Stimulated activated CD4-positive, alpha-beta T cell treated with anti-CD3 and anti-CD28 coated beads, TNF-alpha, amount 100 ng/mL, for 4 hours (primary cell): Measurements from ENCODE around the gene GOLGA6L7.
"Not testable (repeated sequence)": the region's sequence is repeated elsewhere in the genome, so short reads cannot be mapped to it uniquely, and the experiment has no call there.

Experiments used
- DNase-seq, 3 experiments: peaks; one replicate each; pipeline ENCODE4 v3.0.0-alpha.2; 2020; ENCODE audit warnings: low read depth in 3 of 3

GOLGA6L7 gene

GRCh38 chr15:28884151-28884940, 35.9 kb upstream of the GOLGA6L7 start:
- DNase-seq: no peak

DNA sequence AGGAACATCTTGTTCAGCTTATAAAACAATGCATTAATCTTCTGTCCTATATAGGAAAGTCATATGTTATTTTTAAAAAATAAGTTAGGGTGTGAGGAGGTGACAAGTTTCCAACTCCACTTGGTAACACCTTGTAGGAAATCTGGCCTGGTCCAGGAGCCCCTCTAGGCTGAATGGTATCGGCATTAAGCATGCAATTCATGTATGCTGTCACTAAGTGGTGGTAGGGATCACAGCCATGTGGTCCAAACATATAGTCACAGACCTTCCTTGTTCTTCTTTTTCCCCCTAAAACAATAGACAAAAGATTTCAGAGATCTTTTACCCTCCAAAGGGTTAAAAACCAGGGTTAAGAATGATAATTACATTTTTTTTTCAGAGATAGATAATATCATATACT, 33.2 kb upstream of the GOLGA6L7 start:
- DNase-seq: no peak

GRCh38 chr15:28881170-28881569, 32.7 kb upstream of the GOLGA6L7 start:
- DNase-seq: no peak

GRCh38 chr15:28880680-28881079, 32.2 kb upstream of the GOLGA6L7 start:
- DNase-seq: no peak

GRCh38 chr15:28879551-28879950, 31.1 kb upstream of the GOLGA6L7 start:
- no peak for DNase-seq

DNA sequence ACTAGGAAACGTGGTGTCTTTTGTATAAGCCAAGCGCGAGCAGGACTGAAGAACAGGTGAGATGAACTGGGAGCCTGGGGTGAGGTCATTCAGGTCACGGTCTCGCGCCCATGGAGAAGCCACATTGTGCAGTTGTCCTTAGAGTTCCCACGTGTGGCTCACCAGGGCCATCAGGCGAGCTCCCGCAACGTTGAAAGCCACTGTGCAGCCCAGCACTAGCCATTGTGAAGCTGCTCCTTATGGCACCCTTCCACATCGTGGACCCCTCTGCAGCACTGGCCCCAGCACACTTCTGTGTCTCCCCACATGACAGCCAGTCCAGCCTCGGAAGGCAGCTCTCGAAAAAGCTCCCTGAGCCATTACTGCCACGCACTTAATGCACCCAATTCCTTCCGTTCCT, 29.8 kb upstream of the GOLGA6L7 start:
- DNase-seq: no peak

DNA sequence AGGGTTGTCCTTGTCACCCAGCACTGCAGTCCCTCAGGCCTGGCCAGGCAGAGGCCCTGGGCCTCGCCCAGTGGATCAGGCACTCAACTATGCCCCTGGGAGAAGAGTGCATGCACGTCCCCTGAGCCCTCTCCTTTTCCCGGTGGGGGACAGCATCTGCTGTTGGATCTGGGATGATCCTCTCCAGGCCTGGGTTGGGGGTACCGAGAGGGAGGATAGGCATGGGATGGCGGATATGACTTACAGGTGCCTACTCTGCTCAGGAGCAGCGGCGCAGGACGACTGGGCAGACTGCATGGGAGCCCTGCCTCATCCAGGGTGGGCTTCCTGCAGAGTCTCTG, 28.4 kb upstream of the GOLGA6L7 start:
- no peak for DNase-seq

DNA sequence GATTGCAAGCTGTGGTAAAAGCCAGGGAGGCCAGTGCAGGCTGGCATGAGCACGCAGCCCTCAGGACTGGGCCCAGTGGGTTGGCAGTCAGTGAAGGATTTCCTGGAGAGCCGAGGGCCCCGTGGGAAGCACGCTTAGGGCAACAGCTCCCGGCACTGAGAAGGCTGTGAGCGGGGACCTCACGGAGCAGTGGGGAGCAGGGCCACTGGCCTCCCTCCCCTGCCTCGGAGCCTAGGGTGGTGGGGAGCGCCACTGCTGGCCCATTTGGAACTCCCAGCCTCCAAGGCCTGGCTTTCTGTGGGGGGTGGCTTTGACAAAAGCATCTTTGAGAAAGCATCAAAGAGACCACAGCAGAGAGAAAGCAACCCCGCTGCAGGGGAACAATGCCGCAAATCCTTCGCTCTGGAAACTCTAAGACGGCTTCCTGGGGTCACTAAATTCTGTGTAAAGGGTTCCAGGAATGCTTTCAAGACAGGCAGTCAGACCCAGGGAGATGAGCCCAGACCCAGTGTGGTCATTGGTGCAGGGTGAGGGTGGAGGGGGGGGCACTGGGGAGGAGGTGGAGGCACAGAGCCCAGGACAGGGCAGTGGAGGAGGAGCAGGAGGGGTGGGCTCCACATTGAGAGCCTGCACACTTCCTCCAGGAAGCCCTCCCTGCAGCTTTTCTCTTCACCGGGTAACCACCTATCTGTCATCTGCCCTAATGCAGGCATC, 27.8 kb upstream of the GOLGA6L7 start:
- no peak for DNase-seq

- no peak for DNase-seq
Observed at GRCh38 chr15:28875461-28876000, 27.1 kb upstream of the GOLGA6L7 start.

- no peak for DNase-seq
Observed at GRCh38 chr15:28873585-28874190, 25.2 kb upstream of the GOLGA6L7 start.

DNA sequence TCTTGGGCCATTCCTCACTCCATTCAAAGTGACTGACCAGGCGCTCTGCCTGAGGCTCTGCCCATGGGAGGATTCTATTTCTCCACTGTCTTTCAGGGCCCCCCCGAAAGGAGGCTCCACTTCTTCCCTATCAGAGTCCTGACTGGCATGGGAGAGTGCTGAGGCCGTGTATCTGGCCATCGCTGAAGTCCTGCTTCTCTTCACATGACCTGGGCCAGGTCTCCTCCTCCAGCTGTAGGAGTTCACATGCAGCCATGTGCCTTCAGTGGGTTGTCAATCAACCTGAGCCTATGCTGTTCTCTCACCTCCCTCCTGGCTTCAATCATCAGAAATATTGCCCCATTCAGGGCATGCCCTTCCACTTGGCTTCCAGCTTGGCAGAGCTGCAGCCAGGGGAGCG, 24.6 kb upstream of the GOLGA6L7 start:
- no peak for DNase-seq

DNA sequence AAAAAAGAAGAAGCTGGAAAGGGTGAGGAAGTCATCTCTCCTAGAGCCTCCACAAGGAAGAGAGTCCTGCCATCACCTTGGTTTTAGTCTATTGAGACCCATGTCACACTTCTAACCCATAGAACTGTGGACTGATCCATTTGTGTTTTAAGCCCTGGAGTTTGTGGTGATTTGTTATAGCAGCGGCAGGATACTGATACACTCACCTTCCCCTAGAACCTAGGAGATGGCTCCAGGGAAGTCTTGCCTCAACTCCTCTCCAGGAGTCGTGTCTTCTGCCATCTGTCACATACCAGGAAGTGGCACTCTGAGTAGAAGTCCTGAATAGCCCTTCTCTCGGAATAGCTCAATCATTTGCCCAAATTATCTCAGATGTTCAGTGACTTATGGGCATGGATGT, 22.7 kb upstream of the GOLGA6L7 start:
- DNase-seq: no peak

- no peak for DNase-seq
Observed at GRCh38 chr15:28868744-28869345, 20.4 kb upstream of the GOLGA6L7 start.

GRCh38 chr15:28861589-28862293, 13.3 kb upstream of the GOLGA6L7 start:
- not testable (repeated sequence) for DNase-seq

- DNase-seq: no peak
Observed at GRCh38 chr15:28861031-28861534, 12.6 kb upstream of the GOLGA6L7 start.

GRCh38 chr15:28854578-28854977, 6.1 kb upstream of the GOLGA6L7 start:
- DNase-seq: not testable (repeated sequence)

GRCh38 chr15:28853654-28854053, 5.2 kb upstream of the GOLGA6L7 start:
- DNase-seq: not testable (repeated sequence)

- not testable (repeated sequence) for DNase-seq
Observed at GRCh38 chr15:28849766-28850165, 1.3 kb upstream of the GOLGA6L7 start.

DNA sequence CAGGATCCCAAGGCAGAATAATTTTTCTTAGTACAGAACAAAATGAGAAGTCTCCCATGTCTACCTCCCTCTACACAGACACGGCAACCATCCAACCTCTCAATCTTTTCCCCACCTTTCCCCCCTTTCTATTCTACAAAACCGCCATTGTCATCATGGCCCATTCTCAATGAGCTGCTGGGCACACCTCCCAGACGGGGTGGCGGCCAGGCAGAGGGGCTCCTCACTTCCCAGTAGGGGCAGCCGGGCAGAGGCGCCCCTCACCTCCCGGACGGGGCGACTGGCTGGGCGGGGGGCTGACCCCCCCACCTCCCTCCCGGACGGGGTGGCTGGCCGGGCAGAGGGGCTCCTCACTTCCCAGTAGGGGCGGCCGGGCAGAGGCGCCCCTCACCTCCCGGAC, 827 bp upstream of the GOLGA6L7 start:
- not testable (repeated sequence) for DNase-seq

DNA sequence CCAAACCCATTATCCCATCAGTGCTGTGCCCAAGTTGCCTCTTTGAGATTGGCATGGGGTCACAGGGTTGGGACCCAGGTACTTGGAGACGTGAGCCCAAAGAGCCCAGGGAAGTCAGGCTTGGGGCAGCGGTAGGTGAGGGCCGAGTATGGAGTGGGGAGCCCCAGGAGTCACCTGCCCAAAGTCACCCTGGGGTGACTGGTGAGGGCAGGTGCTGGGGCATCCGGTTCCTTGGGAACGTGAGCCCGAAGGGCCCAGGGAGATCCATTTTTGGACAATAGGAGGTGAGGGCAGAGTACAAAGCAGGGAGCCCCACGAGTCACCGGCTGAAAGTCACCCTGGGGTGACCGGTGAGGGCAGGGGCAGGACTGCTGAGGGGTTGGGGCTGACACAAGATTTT, 485 bp downstream of the GOLGA6L7 start:
- DNase-seq: not testable (repeated sequence)

- not testable (repeated sequence) for DNase-seq
Observed at GRCh38 chr15:28847247-28847646, 1.2 kb downstream of the GOLGA6L7 start.
